K562 (cell line): ENCODE measurements around the gene KNSTRN. TPM values are rescaled to one million over a fixed set of nuclear protein-coding genes. Genes with fewer than 3 reads are reported as not detected.
A peak's percentile ranks its signal among the peaks of the same experiment; 100 is the strongest.

ENCODE experiments used
- ARHGAP35 ChIP-seq: fragments of 450-650 bp; IDR thresholded peaks from 2 replicates; pipeline ENCODE4 v1.6.1; 2018; ENCODE audit not compliant: partially characterized antibody
- BRF2 ChIP-seq: IDR thresholded peaks from 3 replicates; pipeline ENCODE4 v1.6.1; 2011; ENCODE audit warnings: borderline replicate concordance, mild to moderate bottlenecking; ENCODE audit not compliant: insufficient read length, insufficient read depth
- CCNT2 ChIP-seq: IDR thresholded peaks from 2 replicates; pipeline ENCODE4 v1.6.1; 2011; ENCODE audit warnings: borderline replicate concordance, low read depth, mild to moderate bottlenecking, moderate library complexity, mixed read lengths, low read length; ENCODE audit not compliant: insufficient read length; ENCODE audit errors: extremely low read depth
- ERF ChIP-seq: fragments of 450-650 bp; formaldehyde crosslinking; IDR thresholded peaks from 2 replicates; pipeline ENCODE4 v1.4.0; 2020; ENCODE audit warnings: mild to moderate bottlenecking, mixed read lengths
- EWSR1 ChIP-seq: fragments of 450-650 bp; IDR thresholded peaks from 2 replicates; pipeline ENCODE4 v1.6.1; 2018; ENCODE audit warnings: borderline replicate concordance, mild to moderate bottlenecking, low read depth, moderate library complexity; ENCODE audit not compliant: partially characterized antibody
- GTF2A2 ChIP-seq: IDR thresholded peaks from 2 replicates; pipeline ENCODE4 v1.6.1; 2016; ENCODE audit warnings: mild to moderate bottlenecking, missing genetic modification characterization, missing compliant biosample characterization
- JUND ChIP-seq, 2 experiments: IDR thresholded peaks; 2 replicates in 1 of 2; 3 replicates in 1 of 2; pipeline ENCODE4 v1.6.1; 2011; ENCODE audit warnings: borderline replicate concordance in 2 of 2, low read depth in 2 of 2, low read length in 2 of 2, improper control_type of control experiment in 1 of 2, missing biosample characterization in 1 of 2, missing genetic modification characterization in 1 of 2, missing genetic modification reagents in 1 of 2
- KDM2B ChIP-seq: fragments of 250-450 bp; sonication (Bioruptor Pico); IDR thresholded peaks from 2 replicates; pipeline ENCODE4 v1.8.0; 2021; ENCODE audit warnings: mild to moderate bottlenecking, moderate library complexity
- MXD1 ChIP-seq: fragments of 250-450 bp; sonication (Bioruptor Pico); IDR thresholded peaks from 2 replicates; pipeline ENCODE4 v1.8.0; 2021; ENCODE audit warnings: borderline replicate concordance, mild to moderate bottlenecking, moderate library complexity; ENCODE audit not compliant: poor library complexity, severe bottlenecking
- MYBL2 ChIP-seq, 2 experiments: fragments of 450-650 bp in 1 of 2; sonication (generic) in 1 of 2; formaldehyde crosslinking in 1 of 2; IDR thresholded peaks; 2 replicates each; pipeline versions ENCODE4 v1.6.1 to v1.8.1; 2017 to 2022; ENCODE audit warnings: borderline replicate concordance in 1 of 2, inconsistent platforms in 1 of 2, low read depth in 1 of 2, mild to moderate bottlenecking in 1 of 2, missing genetic modification reagents in 1 of 2, moderate library complexity in 1 of 2
- NR3C1 ChIP-seq: sonication (generic); formaldehyde crosslinking; IDR thresholded peaks from 2 replicates; pipeline ENCODE4 v1.8.1; 2022; ENCODE audit warnings: missing genetic modification reagents
- RAD21 ChIP-seq, 2 experiments: fragments of 250-450 bp in 1 of 2; fragments of 450-650 bp in 1 of 2; sonication (Bioruptor Pico) in 1 of 2; formaldehyde crosslinking in 1 of 2; IDR thresholded peaks in 1 of 2; conservative IDR thresholded peaks in 1 of 2; 2 replicates each; pipeline versions ENCODE4 v1.4.0 to v1.8.0; 2020 to 2022; ENCODE audit warnings: mild to moderate bottlenecking in 2 of 2, moderate library complexity in 1 of 2
- SREBF1 ChIP-seq: fragments of 150-350 bp; IDR thresholded peaks from 2 replicates; pipeline ENCODE4 v1.6.1; 2014; ENCODE audit warnings: antibody characterized with exemption, low read depth, low read length, borderline replicate concordance
- SREBF2 ChIP-seq: sonication (generic); formaldehyde crosslinking; IDR thresholded peaks from 2 replicates; pipeline ENCODE4 v1.4.0; 2020; ENCODE audit warnings: mild to moderate bottlenecking, missing genetic modification reagents
- ZBTB7A ChIP-seq: IDR thresholded peaks from 2 replicates; pipeline ENCODE4 v1.6.1; 2011; ENCODE audit warnings: low read depth, mild to moderate bottlenecking, low read length, moderate library complexity, borderline replicate concordance; ENCODE audit not compliant: control insufficient read depth
- ZNF224 ChIP-seq: sonication (generic); formaldehyde crosslinking; IDR thresholded peaks from 2 replicates; pipeline ENCODE4 v1.8.0; 2022; ENCODE audit warnings: mild to moderate bottlenecking, missing genetic modification reagents
- ZNF280B ChIP-seq: fragments of 250-450 bp; sonication (Bioruptor Pico); IDR thresholded peaks from 2 replicates; pipeline ENCODE4 v1.5.1; 2021; ENCODE audit warnings: mild to moderate bottlenecking
- ZNF408 ChIP-seq: fragments of 250-450 bp; sonication (Bioruptor Pico); IDR thresholded peaks from 2 replicates; pipeline ENCODE4 v1.4.0; 2020; ENCODE audit warnings: low read depth, mild to moderate bottlenecking, moderate library complexity
- ZNF589 ChIP-seq: fragments of 200-800 bp; sonication (Bioruptor generic); IDR thresholded peaks from 2 replicates; pipeline ENCODE4 v1.6.1; 2016; ENCODE audit warnings: low read depth, missing genetic modification characterization, missing compliant biosample characterization
- polyA plus RNA-seq, 8 experiments: library from polyadenylated mRNA; depleted of rRNA in 4 of 8; stranded (reverse) in 5 of 8; unstranded in 3 of 8; fragments of >200 nt; fragmentation: Nextera tagmentation in 2 of 8; fragmentation: Illumina TruSeq in 1 of 8; extraction: Ambion mirVana in 2 of 8; extraction: Trizol in 1 of 8; gene quantifications; 2 replicates each; pipeline versions ENCODE4 v1.2.1 to v1.2.3, GENCODE V29; 2011 to 2014; ENCODE audit warnings: inconsistent platforms in 1 of 8, missing spikeins in 1 of 8
- total RNA-seq, 7 experiments: library from RNA; depleted of rRNA in 6 of 7; stranded (reverse); fragments of >200 nt in 6 of 7; fragmentation: Illumina TruSeq in 2 of 7; extraction: Trizol in 2 of 7; gene quantifications; 2 replicates each; pipeline versions ENCODE4 v1.2.1 to v1.2.3, GENCODE V29; 2011 to 2021; ENCODE audit warnings: low replicate concordance in 1 of 7
- TF ChIP-seq, protein P1 (sequence below): fragments of 450-650 bp; formaldehyde crosslinking; IDR thresholded peaks from 2 replicates; pipeline ENCODE4 v1.4.0; 2020; ENCODE audit warnings: mild to moderate bottlenecking, moderate library complexity

Gene KNSTRN
- total and polyA plus RNA-seq, 9 of the 15 experiments (the other 6 are each of a cell fraction or from before 2014, with no cell fraction given): 48.7 to 88.2 (median 66.3) TPM

- no peak for TF ChIP-seq RAD21 (CRISPR knock-in tag; conservative IDR thresholded peaks at IDR 0.05 in 1 of 2, IDR thresholded peaks at IDR 0.05 in 1 of 2)
- TF ChIP-seq ZNF224: no peak
- TF ChIP-seq KDM2B: 0 out of 2 replicates have a peak, but pooled peaks have one; percentile 28
- no peak for TF ChIP-seq ARHGAP35
- no peak for TF ChIP-seq MYBL2 (IDR thresholded peaks at IDR 0.05; ENCODE audit: low read depth)
- no peak for TF ChIP-seq MYBL2 (CRISPR knock-in tag; IDR thresholded peaks at IDR 0.05; ENCODE audit: borderline replicate concordance)
- no peak for TF ChIP-seq ERF (CRISPR knock-in tag)
- TF ChIP-seq NR3C1 (CRISPR knock-in tag): 0 out of 2 replicates have a peak, but pooled peaks have one; percentile 43
- no peak for TF ChIP-seq JUND (IDR thresholded peaks at IDR 0.05; ENCODE audit: borderline replicate concordance, low read depth, low read length)
- TF ChIP-seq JUND (tag; IDR thresholded peaks at IDR 0.05; ENCODE audit: borderline replicate concordance, low read depth, low read length): no peak
- no peak for TF ChIP-seq SREBF2 (CRISPR knock-in tag)
- TF ChIP-seq, protein P1, sequence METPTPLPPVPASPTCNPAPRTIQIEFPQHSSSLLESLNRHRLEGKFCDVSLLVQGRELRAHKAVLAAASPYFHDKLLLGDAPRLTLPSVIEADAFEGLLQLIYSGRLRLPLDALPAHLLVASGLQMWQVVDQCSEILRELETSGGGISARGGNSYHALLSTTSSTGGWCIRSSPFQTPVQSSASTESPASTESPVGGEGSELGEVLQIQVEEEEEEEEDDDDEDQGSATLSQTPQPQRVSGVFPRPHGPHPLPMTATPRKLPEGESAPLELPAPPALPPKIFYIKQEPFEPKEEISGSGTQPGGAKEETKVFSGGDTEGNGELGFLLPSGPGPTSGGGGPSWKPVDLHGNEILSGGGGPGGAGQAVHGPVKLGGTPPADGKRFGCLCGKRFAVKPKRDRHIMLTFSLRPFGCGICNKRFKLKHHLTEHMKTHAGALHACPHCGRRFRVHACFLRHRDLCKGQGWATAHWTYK: 0 out of 2 replicates have a peak, but pooled peaks have one; percentile 51
- TF ChIP-seq ZNF589 (CRISPR knock-in tag): no peak
- no peak for TF ChIP-seq ZNF280B
- peak; percentile 24 for TF ChIP-seq CCNT2
- no peak for TF ChIP-seq BRF2
- no peak for TF ChIP-seq SREBF1
- no peak for TF ChIP-seq ZNF408 (CRISPR knock-in tag)
- TF ChIP-seq MXD1 (CRISPR knock-in tag): peak; percentile 82
- TF ChIP-seq EWSR1: no peak
- peak; percentile 59; the same call in 1 of the 2 replicates for TF ChIP-seq ZBTB7A
- TF ChIP-seq GTF2A2 (tag): no peak
Observed at GRCh38 chr15:40357723-40358470, 24.6 kb upstream of the KNSTRN start, which contains the start of gene DISP2 (continued).
